ENCODE measurements around the gene RGS9BP.

The RGS9BP gene

GRCh38 chr19:32719611-32720059 is 44.0 kb downstream of the RGS9BP start, which contains the start of gene TDRD12:
TDRD12 (plus strand) TSS chr19:32719767; CDS start chr19:32720073, 306 bp downstream.
- no peak within 1 kb of the TSS for H3K4me3 ChIP-seq (ENCODE audit: low read depth, low read length)
- no peak for TF ChIP-seq CTCF (IDR thresholded peaks at IDR 0.05; ENCODE audit: borderline replicate concordance, insufficient read depth, low read depth, low read length)

GRCh38 chr19:32720216-32720935 is 44.7 kb downstream of the RGS9BP start:
- no peak overlapping the region for H3K4me3 ChIP-seq (ENCODE audit: low read depth, low read length)
- no peak for TF ChIP-seq CTCF (IDR thresholded peaks at IDR 0.05; ENCODE audit: borderline replicate concordance, insufficient read depth, low read depth, low read length)

DNA sequence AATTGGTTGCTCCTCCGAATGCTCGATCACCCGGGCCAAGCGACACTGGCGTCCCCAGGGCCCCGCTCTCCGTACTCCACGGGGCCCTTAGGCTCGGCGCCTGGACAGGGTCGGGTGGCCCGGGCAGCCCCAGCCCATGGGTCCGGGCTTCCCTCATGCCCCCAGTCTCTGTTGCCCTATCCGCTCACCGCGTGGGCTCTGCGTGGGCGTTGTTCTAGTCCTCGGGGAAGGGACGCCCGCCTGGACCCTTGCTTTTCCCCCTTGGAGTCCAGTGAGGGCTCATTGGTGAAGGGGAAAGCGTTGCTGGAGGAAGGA is 45.2 kb downstream of the RGS9BP start:
- no peak for TF ChIP-seq CTCF (IDR thresholded peaks at IDR 0.05; ENCODE audit: borderline replicate concordance, insufficient read depth, low read depth, low read length)
- H3K4me3 ChIP-seq (ENCODE audit: low read depth, low read length): no peak overlapping the region
